HG03457 (cell line): ENCODE data around the gene GFAP.

ENCODE experiments used
- ATAC-seq: cut with Tn5 transposase; IDR thresholded peaks from one replicate; pipeline ENCODE4 v1.9.1; 2021; ENCODE audit warnings: moderate number of reproducible peaks; ENCODE audit not compliant: unreplicated experiment

Gene GFAP

GRCh38 chr17:44903012-44903685 is 12.2 kb downstream of the GFAP start:
- ATAC-seq, result no peak

DNA sequence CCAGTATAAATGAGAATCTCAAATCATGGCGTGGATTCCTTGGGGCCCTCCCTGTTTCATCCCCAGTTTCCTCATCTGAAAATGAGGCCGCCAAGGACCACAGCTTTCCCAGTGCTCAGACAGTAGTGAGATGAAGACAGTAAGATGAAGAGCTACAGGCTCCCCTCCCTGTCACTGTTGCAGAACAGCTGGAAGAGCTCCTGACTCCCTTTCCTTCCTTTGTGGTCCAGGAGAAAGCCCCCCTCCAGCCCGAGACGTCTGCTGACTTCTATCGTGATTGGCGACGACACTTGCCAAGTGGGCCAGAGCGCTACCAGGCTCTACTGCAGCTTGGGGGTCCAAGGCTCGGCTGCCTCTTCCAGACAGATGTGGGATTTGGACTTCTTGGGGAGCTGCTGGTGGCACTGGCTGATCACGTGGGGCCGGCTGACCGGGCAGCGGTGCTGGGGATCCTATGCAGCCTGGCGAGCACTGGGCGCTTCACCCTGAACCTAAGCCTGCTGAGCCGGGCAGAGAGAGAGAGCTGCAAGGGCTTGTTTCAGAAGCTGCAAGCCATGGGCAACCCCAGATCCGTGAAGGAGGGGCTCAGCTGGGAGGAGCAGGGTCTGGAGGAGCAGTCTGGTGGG is 13.1 kb downstream of the GFAP start:
- no peak for ATAC-seq

DNA sequence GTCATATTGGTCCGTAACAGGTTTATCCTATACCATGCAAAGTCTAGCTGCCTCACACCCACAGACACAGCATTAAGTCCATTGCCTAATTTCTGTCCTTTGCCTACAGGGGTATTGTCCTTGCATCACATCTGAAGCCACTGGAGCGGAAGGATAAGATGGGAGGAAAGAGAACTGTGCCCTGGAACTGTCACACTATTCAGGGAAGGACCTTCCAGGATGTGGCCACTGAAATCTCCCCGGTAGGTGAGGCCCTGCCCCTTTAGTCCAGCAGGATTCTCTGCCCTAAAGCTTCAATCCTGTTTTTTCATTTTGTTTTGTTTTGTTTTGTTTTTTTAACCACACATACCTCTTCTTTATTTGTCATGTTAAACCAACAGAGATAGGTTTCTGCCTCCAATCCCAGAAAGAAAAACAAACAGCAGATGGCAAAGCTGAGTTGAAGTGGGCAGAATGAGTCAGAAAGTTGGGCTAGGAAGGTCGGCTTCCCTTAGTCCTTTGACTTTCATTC is 13.8 kb downstream of the GFAP start:
- no peak for ATAC-seq

DNA sequence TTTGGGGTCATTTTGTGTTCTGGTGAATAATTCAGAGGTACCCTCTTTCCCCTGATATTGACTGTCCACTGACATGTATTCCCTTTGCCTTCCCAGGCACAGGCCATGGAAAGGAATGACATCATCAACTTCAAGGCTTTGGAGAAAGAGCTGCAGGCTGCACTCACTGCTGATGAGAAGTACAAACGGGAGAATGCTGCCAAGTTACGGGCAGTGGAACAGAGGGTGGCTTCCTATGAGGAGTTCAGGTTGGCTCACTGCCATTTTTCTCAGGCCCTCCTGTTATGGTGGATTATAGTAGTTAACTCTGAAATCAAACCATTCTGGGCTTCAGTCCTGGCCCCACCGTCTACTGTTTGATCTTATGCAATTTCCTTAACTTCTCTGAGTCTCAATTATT is 14.4 kb downstream of the GFAP start:
- ATAC-seq, result no peak

- ATAC-seq, result peak; percentile 46
These were observed 16.1 kb downstream of the GFAP start, which contains the start of gene EFTUD2 for GRCh38 chr17:44899074-44899782. Gene EFTUD2 (minus strand): TSS chr17:44899445. CDS start chr17:44894521, 4,924 bp downstream.

DNA sequence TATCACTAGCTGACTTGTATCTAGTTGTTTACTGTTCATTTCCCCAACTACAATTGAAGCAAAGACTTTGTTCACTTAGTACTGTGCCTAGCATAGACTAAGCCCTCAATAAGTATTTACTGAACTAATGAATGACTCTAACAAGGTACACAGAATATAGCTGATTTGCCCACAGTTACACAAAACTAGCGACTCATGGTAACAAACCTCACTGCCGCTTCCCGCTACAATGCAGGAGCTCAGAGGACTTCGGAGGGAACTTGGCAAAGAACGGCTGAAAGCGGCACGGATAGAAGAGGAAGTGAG is 16.6 kb downstream of the GFAP start:
- no peak for ATAC-seq

DNA sequence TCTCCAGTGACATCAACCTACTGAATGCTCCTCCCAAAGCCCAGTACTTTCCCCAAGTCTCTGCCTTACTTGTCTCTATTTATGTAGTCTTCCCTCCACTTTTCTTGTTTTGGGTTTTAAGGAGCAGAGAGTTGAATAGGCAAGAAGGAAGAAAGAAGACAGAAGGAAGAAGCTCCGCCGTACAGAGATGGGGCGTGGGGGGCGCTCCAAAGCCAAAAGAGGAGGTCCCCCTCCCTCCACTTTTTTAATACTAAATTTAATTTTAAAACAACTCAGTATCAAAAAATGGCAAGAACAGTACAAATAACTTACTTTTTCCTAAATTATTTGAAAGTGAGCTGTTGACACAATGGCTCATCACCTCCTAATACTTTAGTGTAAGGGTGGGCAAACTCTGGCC is 20.7 kb downstream of the GFAP start:
- no peak for ATAC-seq

DNA sequence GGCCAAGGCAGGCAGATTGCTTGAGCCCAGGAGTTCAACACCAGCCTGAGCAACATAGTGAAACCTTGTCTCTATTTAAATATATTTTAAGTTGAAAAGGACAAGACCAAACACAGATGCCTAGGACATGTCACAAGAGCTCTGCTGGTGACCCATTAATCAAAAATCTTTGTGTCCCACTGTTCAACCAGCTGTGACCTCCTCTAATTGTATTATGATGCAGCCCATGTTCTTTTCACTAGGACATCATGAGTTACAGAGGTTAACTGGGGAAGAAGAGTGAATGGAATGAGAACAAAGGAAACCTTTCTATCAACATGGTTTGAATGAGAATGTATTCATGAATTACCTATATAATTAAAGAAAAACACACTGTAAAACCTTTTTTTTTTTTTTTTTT is 23.1 kb downstream of the GFAP start:
- ATAC-seq, result no peak

GRCh38 chr17:44889003-44889402 is 26.3 kb downstream of the GFAP start:
- ATAC-seq, result no peak

- ATAC-seq, result no peak
These were observed 27.0 kb downstream of the GFAP start for GRCh38 chr17:44887971-44888954.

GRCh38 chr17:44887016-44887415 is 28.3 kb downstream of the GFAP start:
- no peak for ATAC-seq

DNA sequence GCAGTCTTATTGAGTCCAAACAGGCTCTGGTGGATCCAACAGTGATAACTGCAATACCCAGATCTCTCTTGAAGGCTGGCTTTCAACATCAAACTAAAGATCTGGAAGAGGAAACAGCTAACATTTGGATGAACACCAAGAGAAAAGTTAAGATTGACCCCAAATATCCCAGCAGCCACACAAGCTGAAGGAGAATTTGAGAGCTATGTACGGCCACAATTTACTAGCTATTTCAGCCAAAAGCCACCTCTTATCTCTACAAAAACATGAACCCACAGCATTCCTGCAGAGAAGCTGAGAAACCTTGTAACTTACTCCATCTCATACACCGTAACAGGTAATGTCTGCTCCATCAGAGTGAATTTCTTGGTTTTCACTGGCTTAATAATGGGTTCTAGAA is 30.4 kb downstream of the GFAP start:
- ATAC-seq, result no peak

GRCh38 chr17:44881145-44881544 is 34.2 kb downstream of the GFAP start:
- ATAC-seq, result no peak

DNA sequence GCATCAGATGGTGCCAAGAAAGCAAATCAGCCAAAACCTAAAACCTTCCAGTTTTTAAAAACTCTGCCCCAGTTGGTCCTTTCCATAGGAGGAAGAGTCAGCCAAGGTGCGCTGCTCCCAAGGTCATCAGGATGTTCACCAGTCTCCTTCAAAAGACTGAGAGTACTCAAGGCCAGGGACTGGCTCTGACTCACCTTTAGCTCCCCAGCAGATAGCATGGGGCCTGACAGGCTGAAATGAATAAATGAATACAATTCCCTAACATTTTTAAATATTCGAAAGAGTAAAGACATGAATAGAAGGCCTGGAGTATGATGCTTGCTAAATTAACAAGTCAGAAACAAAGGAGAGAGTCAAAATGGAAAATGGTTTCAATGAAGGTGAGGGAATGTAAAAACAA is 35.2 kb downstream of the GFAP start:
- ATAC-seq, result no peak

- no peak for ATAC-seq
These were observed 35.9 kb downstream of the GFAP start for GRCh38 chr17:44879376-44879775.

DNA sequence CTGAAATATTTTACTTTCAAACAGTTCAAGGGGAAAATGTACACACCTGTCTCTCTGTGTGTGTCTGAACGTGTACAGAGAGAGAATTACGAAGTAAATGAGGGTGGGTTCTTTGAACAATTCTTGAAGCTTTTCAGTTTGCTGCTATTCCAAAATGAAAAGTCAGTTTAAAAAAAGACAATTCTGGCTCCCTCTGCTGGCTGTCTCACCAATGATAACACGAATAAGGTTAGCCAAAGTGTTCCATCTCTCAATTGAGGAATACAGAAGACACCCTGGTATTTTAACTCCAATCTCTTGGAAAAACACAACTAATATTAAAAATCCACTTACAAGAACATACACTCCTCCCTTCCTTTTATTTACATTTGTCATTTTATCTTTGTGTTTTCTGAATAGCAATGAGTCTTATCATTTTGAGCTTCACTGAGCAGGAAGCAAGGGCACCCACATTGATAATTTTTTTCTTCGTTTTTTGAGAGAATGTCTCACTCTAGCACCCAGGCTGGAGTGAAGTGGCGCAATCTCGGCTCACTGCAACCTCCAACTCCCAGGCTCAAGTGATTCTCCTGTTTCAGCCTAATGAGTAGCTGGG is 36.6 kb downstream of the GFAP start:
- ATAC-seq, result no peak

DNA sequence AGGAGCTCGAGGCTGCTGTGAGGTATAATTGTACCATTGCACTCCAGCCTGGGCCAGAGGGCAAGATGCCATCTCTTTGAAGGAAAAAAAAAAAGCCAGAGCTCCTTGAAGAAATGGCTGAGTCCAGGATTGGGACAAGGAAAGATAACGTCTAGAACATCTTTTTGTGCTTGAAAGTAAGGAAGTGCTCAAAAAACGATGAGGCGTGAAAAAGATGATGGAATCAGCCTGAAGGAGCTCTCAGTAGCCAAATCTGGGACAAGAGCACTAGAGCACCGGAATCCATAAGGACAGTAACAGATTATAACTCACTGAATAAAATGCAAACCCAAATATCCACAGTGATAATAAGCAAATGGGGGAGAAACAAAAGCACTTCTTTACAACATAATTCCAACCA is 38.2 kb downstream of the GFAP start:
- no peak for ATAC-seq

GRCh38 chr17:44875761-44876160 is 39.5 kb downstream of the GFAP start:
- ATAC-seq, result no peak

DNA sequence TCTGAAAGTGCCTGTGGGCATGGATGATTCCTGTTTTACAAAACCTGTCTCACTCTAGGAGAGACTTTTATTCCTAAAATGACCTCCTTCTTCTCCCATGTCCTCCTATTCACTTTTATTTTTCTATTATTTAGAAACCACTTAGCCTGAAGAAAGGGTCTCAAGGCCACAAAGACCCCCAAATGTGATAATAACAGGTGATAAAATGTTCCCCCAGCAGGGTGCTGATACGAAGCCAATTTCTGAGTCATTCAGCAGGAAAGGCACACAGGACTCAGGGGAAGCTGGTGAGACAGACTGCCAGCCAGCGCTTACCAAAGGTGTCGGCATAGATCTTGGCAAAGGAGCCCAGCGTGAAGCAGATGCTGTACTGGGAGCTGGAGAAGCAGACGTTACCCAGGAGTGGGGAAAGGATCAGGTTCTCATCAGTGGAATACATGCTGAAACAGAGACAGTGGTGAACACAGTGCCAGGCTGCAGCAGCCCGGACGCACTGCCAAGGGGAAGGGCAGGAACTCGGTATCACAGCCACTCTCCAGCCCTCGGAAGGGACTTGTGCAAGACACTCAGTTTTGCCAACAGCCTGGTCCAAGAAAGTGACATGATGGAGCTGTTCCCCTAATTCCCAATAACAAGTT is 43.0 kb downstream of the GFAP start:
- no peak for ATAC-seq

GRCh38 chr17:44871556-44871955 is 43.7 kb downstream of the GFAP start:
- no peak for ATAC-seq
